Measurements from ENCODE around the gene C12orf75. TPM values are rescaled to one million over a fixed set of nuclear protein-coding genes. Genes with fewer than 3 reads are reported as not detected.

Gene C12orf75
- total and polyA plus RNA-seq, 2 of the 13 experiments (the other 11 are each of a cell fraction or from before 2014, with no cell fraction given) = 16.1 to 19.8 TPM

DNA sequence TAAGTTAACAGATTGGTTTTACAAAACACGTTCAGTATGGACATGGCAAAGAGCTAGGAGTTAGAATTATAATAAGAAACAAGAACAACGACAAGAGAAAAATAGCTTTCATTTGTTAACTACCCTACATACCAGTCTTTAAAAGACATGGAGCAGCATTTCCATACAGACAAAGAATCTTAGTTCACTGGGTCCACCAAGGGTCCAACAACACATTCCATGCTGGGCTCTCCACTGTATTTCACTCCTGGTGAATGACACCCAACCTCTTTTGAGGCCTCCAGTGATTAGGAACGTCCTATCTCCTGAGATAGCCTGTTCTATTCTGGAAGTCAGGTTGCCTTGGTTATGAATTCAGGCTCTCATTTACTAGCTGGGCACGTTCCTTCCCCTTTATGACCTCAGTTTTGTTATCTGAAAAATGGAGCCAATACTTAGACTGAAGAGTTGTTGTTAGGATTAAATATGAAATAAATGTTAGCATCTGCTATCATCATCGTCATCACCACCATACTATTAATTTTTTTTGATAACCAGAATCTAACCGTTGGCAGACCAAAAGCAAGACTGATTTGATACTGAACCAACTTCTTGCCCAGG, 37.7 kb downstream of the C12orf75 start:
- no peaks in the 10 kb centered on the region for H3K36me3 ChIP-seq (replicated peaks in 1 of 2; ENCODE audit: control insufficient read depth in 1 of 2, insufficient read depth in 2 of 2, low read length in 2 of 2)
- H3K4me1 ChIP-seq (ENCODE audit: insufficient read depth, low read length) = no peaks in the 10 kb centered on the region
- no peak overlapping the region for H3K9ac ChIP-seq (ENCODE audit: insufficient read depth, low read depth, low read length)
- FAIRE-seq = no peak
- ChIA-PET CTCF (ENCODE audit: low intra/inter-chr PET ratio, low total read pairs) (no interaction called here), POLR2A (no interaction called here)
- DNase-seq (ENCODE audit: low spot score) = no peak
- no peaks in the 10 kb centered on the region for H3K9me3 ChIP-seq (ENCODE audit: low read length)
- H3K79me2 ChIP-seq (ENCODE audit: insufficient read depth, low read length) = no peaks in the 10 kb centered on the region
- H2AFZ ChIP-seq (ENCODE audit: low read length) = no peak overlapping the region
- H3K4me3 ChIP-seq (replicated peaks in 1 of 3; ENCODE audit: insufficient read depth in 1 of 3, low read depth in 2 of 3, low read length in 3 of 3) = no peak overlapping the region
- no peak for ATAC-seq
- intact Hi-C loops (cut with micrococcal nuclease; ENCODE audit: unreplicated experiment) = no loop called here
- H3K27ac ChIP-seq (ENCODE audit: extremely low read length, insufficient read depth, low read length) = no peak overlapping the region
- no peaks in the 10 kb centered on the region for H4K20me1 ChIP-seq (ENCODE audit: insufficient read depth, low read length)
- H3K4me2 ChIP-seq (ENCODE audit: low read depth, low read length) = no peak overlapping the region
- no peaks in the 10 kb centered on the region for H3K27me3 ChIP-seq (ENCODE audit: control insufficient read depth in 1 of 2, insufficient read depth in 2 of 2, low read length in 2 of 2)
- BruUV-seq (replicated peaks) = no TSS peak
- in situ Hi-C loops (cut with HindIII; ENCODE audit: extremely low pct_ligation_motif_present, low pct_unique_long_range_greater_than_20kb) = no loop called here
- 80% methylated on average over 6 of the region's 6 CpGs for WGBS (ENCODE audit: low lambda C conversion rate)
- TF ChIP-seq, protein P1, sequence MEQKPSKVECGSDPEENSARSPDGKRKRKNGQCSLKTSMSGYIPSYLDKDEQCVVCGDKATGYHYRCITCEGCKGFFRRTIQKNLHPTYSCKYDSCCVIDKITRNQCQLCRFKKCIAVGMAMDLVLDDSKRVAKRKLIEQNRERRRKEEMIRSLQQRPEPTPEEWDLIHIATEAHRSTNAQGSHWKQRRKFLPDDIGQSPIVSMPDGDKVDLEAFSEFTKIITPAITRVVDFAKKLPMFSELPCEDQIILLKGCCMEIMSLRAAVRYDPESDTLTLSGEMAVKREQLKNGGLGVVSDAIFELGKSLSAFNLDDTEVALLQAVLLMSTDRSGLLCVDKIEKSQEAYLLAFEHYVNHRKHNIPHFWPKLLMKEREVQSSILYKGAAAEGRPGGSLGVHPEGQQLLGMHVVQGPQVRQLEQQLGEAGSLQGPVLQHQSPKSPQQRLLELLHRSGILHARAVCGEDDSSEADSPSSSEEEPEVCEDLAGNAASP (CRISPR knock-in tag; IDR thresholded peaks at IDR 0.05; ENCODE audit: borderline replicate concordance) = no peak
- TF ChIP-seq ZNF205 (CRISPR knock-in tag; IDR thresholded peaks at IDR 0.05) (no peak), GATA4 (IDR thresholded peaks at IDR 0.05; ENCODE audit: borderline replicate concordance, low read depth) (no peak), ZBTB7A (CRISPR knock-in tag; IDR thresholded peaks at IDR 0.05) (no peak), ZNF33B (CRISPR knock-in tag; IDR thresholded peaks at IDR 0.05) (no peak), NCOA2 (CRISPR knock-in tag; IDR thresholded peaks at IDR 0.05) (no peak)
- TF ChIP-seq, protein P2, sequence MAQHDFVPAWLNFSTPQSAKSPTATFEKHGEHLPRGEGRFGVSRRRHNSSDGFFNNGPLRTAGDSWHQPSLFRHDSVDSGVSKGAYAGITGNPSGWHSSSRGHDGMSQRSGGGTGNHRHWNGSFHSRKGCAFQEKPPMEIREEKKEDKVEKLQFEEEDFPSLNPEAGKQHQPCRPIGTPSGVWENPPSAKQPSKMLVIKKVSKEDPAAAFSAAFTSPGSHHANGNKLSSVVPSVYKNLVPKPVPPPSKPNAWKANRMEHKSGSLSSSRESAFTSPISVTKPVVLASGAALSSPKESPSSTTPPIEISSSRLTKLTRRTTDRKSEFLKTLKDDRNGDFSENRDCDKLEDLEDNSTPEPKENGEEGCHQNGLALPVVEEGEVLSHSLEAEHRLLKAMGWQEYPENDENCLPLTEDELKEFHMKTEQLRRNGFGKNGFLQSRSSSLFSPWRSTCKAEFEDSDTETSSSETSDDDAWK (CRISPR knock-in tag; IDR thresholded peaks at IDR 0.05) = no peak
- TF ChIP-seq, protein P3, sequence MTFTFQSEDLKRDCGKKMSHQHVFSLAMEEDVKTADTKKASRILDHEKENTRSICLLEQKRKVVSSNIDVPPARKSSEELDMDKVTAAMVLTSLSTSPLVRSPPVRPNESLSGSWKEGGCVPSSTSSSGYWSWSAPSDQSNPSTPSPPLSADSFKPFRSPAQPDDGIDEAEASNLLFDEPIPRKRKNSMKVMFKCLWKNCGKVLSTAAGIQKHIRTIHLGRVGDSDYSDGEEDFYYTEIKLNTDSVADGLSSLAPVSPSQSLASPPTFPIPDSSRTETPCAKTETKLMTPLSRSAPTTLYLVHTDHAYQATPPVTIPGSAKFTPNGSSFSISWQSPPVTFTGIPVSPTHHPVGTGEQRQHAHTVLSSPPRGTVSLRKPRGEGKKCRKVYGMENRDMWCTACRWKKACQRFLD (CRISPR knock-in tag; IDR thresholded peaks at IDR 0.05; ENCODE audit: borderline replicate concordance) = no peak
- TF ChIP-seq, protein P4, sequence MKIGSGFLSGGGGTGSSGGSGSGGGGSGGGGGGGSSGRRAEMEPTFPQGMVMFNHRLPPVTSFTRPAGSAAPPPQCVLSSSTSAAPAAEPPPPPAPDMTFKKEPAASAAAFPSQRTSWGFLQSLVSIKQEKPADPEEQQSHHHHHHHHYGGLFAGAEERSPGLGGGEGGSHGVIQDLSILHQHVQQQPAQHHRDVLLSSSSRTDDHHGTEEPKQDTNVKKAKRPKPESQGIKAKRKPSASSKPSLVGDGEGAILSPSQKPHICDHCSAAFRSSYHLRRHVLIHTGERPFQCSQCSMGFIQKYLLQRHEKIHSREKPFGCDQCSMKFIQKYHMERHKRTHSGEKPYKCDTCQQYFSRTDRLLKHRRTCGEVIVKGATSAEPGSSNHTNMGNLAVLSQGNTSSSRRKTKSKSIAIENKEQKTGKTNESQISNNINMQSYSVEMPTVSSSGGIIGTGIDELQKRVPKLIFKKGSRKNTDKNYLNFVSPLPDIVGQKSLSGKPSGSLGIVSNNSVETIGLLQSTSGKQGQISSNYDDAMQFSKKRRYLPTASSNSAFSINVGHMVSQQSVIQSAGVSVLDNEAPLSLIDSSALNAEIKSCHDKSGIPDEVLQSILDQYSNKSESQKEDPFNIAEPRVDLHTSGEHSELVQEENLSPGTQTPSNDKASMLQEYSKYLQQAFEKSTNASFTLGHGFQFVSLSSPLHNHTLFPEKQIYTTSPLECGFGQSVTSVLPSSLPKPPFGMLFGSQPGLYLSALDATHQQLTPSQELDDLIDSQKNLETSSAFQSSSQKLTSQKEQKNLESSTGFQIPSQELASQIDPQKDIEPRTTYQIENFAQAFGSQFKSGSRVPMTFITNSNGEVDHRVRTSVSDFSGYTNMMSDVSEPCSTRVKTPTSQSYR (CRISPR knock-in tag; IDR thresholded peaks at IDR 0.05; ENCODE audit: borderline replicate concordance) = no peak

All from HepG2 (cell line).